SK-N-SH (cell line): ENCODE results near the gene SIDT2.
"Not testable (repeated sequence)": the region's sequence is repeated elsewhere in the genome, so short reads cannot be mapped to it uniquely, and the experiment has no call there.

Experiments
- CTCF ChIP-seq: fragments of 200-600 bp; sonication (generic); IDR thresholded peaks from 2 replicates; pipeline ENCODE4 v1.6.1; 2017; ENCODE audit warnings: antibody characterized with exemption, mild to moderate bottlenecking, moderate library complexity
- MAX ChIP-seq: IDR thresholded peaks from 2 replicates; pipeline ENCODE4 v1.4.0; 2012; ENCODE audit warnings: low read depth
- MXI1 ChIP-seq: IDR thresholded peaks from 2 replicates; pipeline ENCODE4 v1.6.1; 2012; ENCODE audit warnings: mild to moderate bottlenecking, low read depth, low read length, improper control_type of control experiment

GRCh38 chr11:117206111-117206510 is 27.6 kb downstream of the SIDT2 start:
- not testable (repeated sequence) for TF ChIP-seq CTCF, MAX, MXI1
